Mucosa of descending colon (tissue), 3 donors: Measurements from ENCODE around the gene DPYSL4. TPM values are rescaled to one million over a fixed set of nuclear protein-coding genes. Genes with fewer than 3 reads are reported as not detected.
A peak's percentile ranks its signal among the peaks of the same experiment; 100 is the strongest.

Experiments
- ATAC-seq: fragments of 200-7000 bp; cut with Tn5 transposase; one replicate; pipeline ENCODE4 v1.9.1; 2020; ENCODE audit warnings: mild to moderate bottlenecking, moderate library complexity
- DNase-seq, 3 donors: peaks; one replicate each; pipeline ENCODE4 v3.0.0-alpha.2; 2020
- H3K36me3 ChIP-seq: fragments of 200-600 bp; one replicate; pipeline ENCODE4 v1.8.0; 2021; ENCODE audit warnings: low read depth, mild to moderate bottlenecking
- H3K4me1 ChIP-seq: fragments of 200-600 bp; one replicate; pipeline ENCODE4 v1.8.0; 2021; ENCODE audit warnings: low read depth, mild to moderate bottlenecking
- H3K4me3 ChIP-seq: fragments of 200-600 bp; one replicate; pipeline ENCODE4 v1.8.0; 2021; ENCODE audit warnings: mild to moderate bottlenecking
- H3K9me3 ChIP-seq: fragments of 200-600 bp; one replicate; pipeline ENCODE4 v1.8.0; 2021; ENCODE audit warnings: mild to moderate bottlenecking
- CTCF ChIP-seq: fragments of 200-600 bp; IDR thresholded peaks from one replicate; pipeline ENCODE4 v1.8.0; 2022; ENCODE audit warnings: antibody characterized with exemption, mild to moderate bottlenecking
- intact Hi-C, 2 donors: fragments of 100-400 bp; cut with DNase I in 1 of 2; cut with micrococcal nuclease in 1 of 2; formaldehyde crosslinking; loops; one replicate each; pipeline versions ENCODE4 v1.11.0 to v1.11.1; 2022; cut with DNase I, micrococcal nuclease
- total RNA-seq, 3 donors: library from RNA; stranded (reverse); fragmentation: NEBNext Ultra II Directional in 2 of 3; extraction: Animal tissue kit (Norgen Biotek cat#: 25700) in 2 of 3; gene quantifications; one replicate each; pipeline versions ENCODE4 v1.2.1 to v1.2.4, GENCODE V29; 2021 to 2023
- donor health status: DM: no; HTN: no; CAD: no; lungs with moderate emphysema.
- donor health status: DM: no; HTN: no; CAD: no.
- donor health status: DM: no; HTN: yes; CAD: no.

DPYSL4 gene
- total RNA-seq, 3 donors from 2014 or later = 0.46 to 1.3 (median 0.55) TPM

DNA sequence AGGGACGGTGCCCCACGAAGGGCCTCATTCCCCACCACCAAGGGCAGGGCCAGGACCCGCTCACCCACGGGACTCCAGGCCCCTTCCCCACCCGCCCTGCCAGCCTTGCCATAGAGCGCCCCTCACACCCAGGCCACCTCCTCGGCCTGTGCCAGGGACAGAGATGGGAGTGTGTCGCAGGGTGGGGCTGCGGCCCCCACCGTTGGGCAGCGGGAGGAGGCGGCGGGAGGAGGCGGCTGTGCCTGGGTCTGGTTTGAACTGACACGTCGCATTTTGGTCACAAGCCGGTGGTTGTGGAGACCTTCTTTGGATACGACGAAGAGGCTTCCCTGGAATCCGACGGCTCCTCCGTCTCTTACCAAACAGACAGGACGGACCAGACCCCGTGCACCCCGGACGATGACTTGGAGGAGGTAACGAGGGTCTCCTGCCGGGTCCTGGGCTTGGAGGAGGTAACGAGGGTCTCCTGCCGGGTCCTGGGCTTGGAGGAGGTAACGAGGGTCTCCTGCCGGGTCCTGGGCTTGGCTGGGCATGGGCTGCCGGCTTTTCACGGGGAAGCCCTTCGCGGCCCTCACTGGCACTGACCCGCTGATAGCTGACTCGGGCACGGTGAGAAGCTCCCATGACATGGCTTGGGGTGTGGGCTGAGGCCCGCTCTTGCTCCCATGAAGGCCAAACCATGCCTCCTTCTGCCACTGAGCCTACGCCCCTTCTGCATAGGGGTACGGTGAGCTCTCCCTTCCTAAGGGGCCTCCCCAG lies 46.4 kb upstream of the DPYSL4 start:
- no peak for TF ChIP-seq CTCF
- no peaks in the 10 kb centered on the region for H3K4me1 ChIP-seq
- intact Hi-C loops = loop anchor here in 1 of 2 donors (10.0 kb wide), 1 partner anchor 256 kb away; no protein-coding TSS in a partner anchor
- DNase-seq (peak in 2 of 3 donors; percentile 12 to 31), ATAC-seq (no peak)
- H3K4me3 ChIP-seq = no peak overlapping the region
- no peaks in the 10 kb centered on the region for H3K9me3 ChIP-seq
- H3K36me3 ChIP-seq = no peaks in the 10 kb centered on the region

GRCh38 chr10:132141076-132141475 lies 45.7 kb upstream of the DPYSL4 start:
- Histone ChIP-seq H3K4me3 (no peak overlapping the region), H3K36me3 (no peaks in the 10 kb centered on the region), H3K9me3 (no peaks in the 10 kb centered on the region), H3K4me1 (no peaks in the 10 kb centered on the region)
- intact Hi-C loops = loop anchor here in 1 of 2 donors (10.0 kb wide), 1 partner anchor 256 kb away; no protein-coding TSS in a partner anchor
- DNase-seq (peak in 1 of 3 donors; percentile 13), ATAC-seq (no peak)
- TF ChIP-seq CTCF = no peak

DNA sequence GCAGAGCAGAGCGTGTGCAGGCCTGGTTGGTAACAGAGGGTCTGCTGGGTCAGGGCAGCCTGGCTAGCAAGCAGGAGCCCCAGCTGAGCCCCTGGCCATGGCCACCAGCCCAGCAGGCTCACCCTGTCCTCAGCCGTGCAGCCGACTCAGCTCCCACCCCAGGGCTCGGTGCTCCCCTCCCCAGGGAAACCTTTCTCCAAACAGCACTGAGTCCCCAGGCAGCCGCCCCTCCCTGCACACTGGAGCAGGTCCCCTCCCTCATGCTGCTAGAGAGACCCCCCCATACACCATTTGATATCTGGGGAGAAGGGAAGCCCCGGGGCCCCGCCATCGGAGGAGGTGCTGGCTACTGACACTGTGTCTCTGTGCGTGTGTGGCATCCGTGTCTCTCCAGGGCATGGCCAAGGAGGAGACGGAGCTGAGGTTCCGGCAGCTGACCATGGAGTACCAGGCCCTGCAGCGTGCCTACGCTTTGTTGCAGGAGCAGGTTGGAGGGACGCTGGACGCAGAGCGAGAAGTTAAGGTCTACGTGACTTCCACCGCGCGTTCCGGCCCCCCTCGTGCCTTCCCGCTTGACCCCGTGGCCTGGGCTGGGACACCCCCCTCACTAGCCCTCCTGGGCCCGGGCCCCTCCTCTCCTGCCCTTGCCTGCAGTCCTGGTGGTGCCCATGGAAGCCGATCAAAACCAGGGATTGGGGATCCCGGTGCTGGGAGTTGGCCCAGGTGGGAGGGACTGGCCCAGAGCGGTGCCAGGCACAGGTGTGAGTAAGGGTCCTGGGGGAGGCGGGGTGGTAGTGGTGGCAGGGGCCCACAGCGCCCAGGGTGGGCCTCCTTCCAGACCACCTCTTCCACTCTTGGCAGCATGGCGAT lies 45.0 kb upstream of the DPYSL4 start:
- H3K4me3 ChIP-seq = no peak overlapping the region
- no peaks in the 10 kb centered on the region for H3K9me3 ChIP-seq
- DNase-seq = peak in 2 of 3 donors; percentile 28 to 36
- H3K36me3 ChIP-seq = no peaks in the 10 kb centered on the region
- no peak for ATAC-seq
- no peak for TF ChIP-seq CTCF
- H3K4me1 ChIP-seq = no peaks in the 10 kb centered on the region
- intact Hi-C loops = loop anchor here in 1 of 2 donors (10.0 kb wide), 1 partner anchor 257 kb away; no protein-coding TSS in a partner anchor

GRCh38 chr10:132142396-132143161 lies 44.2 kb upstream of the DPYSL4 start:
- Histone ChIP-seq H3K4me3 (no peak overlapping the region), H3K9me3 (no peaks in the 10 kb centered on the region), H3K4me1 (no peaks in the 10 kb centered on the region), H3K36me3 (no peaks in the 10 kb centered on the region)
- peak; percentile 65 for ATAC-seq
- TF ChIP-seq CTCF = peak; percentile 87
- intact Hi-C loops = loop anchor here in 1 of 2 donors (10.0 kb wide), 1 partner anchor 258 kb away; no protein-coding TSS in a partner anchor
- DNase-seq = peak; percentile 36 to 53 (median 41)

DNA sequence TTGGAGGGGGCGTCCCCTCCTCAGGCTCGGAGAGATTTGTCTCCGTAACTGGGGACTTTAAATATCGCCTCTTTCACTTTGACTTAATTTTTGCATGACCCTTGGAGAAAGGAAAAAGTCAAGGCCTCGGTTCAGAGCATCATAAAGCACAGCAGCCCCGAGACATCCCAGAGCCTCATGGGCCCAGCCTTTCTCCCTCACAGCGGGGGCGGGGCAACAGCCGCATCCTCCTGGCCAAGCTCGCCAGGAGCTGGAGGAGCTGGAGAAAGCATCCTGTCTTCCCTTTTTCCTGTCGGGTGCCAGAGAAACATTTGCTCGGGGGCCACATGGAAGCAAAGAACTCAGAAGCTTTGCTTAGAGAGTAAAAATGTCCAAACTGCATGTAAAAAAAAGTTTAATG lies 43.6 kb upstream of the DPYSL4 start:
- DNase-seq (peak in 2 of 3 donors; percentile 8 to 21), ATAC-seq (no peak)
- no peaks in the 10 kb centered on the region for H3K4me1 ChIP-seq
- no peaks in the 10 kb centered on the region for H3K9me3 ChIP-seq
- intact Hi-C loops = loop anchor here in 1 of 2 donors (10.0 kb wide), 1 partner anchor 258 kb away; no protein-coding TSS in a partner anchor
- no peaks in the 10 kb centered on the region for H3K36me3 ChIP-seq
- no peak for TF ChIP-seq CTCF
- no peak overlapping the region for H3K4me3 ChIP-seq
